Fibroblast of skin of scalp (primary cell): ENCODE results near the gene MGMT.

Experiments
- DNase-seq: peaks from one replicate; pipeline ENCODE4 v3.0.0-alpha.2; 2013

The MGMT gene

GRCh38 chr10:129455625-129456024 lies 11.4 kb upstream of the MGMT start:
- no peak for DNase-seq

GRCh38 chr10:129459762-129460539 lies 7.1 kb upstream of the MGMT start:
- no peak for DNase-seq

- no peak for DNase-seq
These were observed 4.7 kb upstream of the MGMT start for GRCh38 chr10:129462257-129462795.

GRCh38 chr10:129464251-129464650 lies 2.8 kb upstream of the MGMT start:
- DNase-seq: no peak

GRCh38 chr10:129465796-129466702 lies 992 bp upstream of the MGMT start:
- DNase-seq: no peak

GRCh38 chr10:129467359-129468064 lies 471 bp downstream of the MGMT start:
- DNase-seq: no peak

- no peak for DNase-seq
These were observed 1.1 kb downstream of the MGMT start for GRCh38 chr10:129468187-129468586.

- DNase-seq: no peak
These were observed 3.2 kb downstream of the MGMT start for GRCh38 chr10:129470103-129470851.

GRCh38 chr10:129471447-129472175 lies 4.6 kb downstream of the MGMT start:
- no peak for DNase-seq

GRCh38 chr10:129472696-129473555 lies 5.9 kb downstream of the MGMT start:
- DNase-seq: no peak

GRCh38 chr10:129474642-129475041 lies 7.6 kb downstream of the MGMT start:
- no peak for DNase-seq

- no peak for DNase-seq
These were observed 9.4 kb downstream of the MGMT start for GRCh38 chr10:129476431-129476830.

GRCh38 chr10:129477051-129477450 lies 10.0 kb downstream of the MGMT start:
- no peak for DNase-seq

- no peak for DNase-seq
These were observed 14.6 kb downstream of the MGMT start for GRCh38 chr10:129481641-129482040.

GRCh38 chr10:129483430-129484010 lies 16.5 kb downstream of the MGMT start:
- DNase-seq: no peak

GRCh38 chr10:129486805-129487204 lies 19.8 kb downstream of the MGMT start:
- DNase-seq: no peak

GRCh38 chr10:129491123-129491734 lies 24.2 kb downstream of the MGMT start:
- DNase-seq: peak; percentile 5

GRCh38 chr10:129494176-129494575 lies 27.1 kb downstream of the MGMT start:
- no peak for DNase-seq

GRCh38 chr10:129494740-129495139 lies 27.7 kb downstream of the MGMT start:
- DNase-seq: no peak
